ENCODE data around the gene DIRAS1.

Gene DIRAS1

GRCh38 chr19:2720777-2721569 lies at the start of gene DIRAS1:
TSS of gene DIRAS1 (minus strand) at chr19:2721372. CDS start at chr19:2717806, 3,566 bp downstream.
- DNase-seq = no peak

DNA sequence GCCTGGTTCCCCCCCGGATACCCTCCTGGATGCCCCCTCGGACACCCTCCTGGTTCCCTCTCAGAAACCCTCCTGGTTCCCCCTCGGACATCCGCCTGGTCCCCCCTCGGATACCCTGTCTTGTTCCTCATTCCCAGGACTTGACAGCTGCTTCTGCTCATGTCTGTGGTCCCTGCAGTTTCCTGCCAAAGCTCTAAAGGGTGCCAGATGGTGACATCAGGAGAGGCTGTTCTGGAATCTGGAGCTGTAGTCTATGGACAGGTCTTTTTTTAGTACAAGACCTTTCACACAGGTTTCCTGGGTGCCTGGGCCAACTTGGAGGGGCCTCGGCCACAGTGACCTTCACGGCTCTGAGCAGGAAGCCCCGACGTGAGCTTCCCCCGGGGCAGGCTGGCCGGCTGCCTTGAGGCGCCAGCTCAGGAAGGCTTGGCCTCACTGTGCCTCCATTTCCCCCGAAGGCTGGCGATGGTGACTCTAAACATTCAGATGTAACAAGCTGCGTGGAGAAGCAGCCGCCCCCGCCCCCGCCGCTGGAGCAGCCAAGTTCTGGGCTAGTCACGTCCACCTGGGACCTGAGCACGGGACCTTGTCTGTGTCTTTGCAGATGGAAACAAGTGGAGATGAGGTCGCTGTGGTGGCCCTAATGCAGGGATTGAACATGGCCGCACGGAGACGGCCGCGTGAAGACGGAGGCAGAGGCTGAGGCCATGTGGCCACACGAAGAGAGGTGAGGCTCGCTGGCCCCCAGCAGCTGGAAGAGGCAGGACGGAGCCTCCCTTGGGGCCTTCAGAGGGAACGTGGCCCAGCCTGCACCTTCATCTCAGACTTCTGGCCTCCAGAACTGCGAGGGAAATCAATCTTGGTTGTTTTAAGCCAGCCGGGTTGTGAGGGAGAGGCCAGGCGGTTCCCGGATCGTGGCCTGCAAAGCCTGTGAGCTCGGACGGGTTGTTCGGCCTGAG lies 49.2 kb upstream of the DIRAS1 start:
- DNase-seq = no peak

GRCh38 chr19:2769218-2769617 lies 48.0 kb upstream of the DIRAS1 start:
- no peak for DNase-seq

DNA sequence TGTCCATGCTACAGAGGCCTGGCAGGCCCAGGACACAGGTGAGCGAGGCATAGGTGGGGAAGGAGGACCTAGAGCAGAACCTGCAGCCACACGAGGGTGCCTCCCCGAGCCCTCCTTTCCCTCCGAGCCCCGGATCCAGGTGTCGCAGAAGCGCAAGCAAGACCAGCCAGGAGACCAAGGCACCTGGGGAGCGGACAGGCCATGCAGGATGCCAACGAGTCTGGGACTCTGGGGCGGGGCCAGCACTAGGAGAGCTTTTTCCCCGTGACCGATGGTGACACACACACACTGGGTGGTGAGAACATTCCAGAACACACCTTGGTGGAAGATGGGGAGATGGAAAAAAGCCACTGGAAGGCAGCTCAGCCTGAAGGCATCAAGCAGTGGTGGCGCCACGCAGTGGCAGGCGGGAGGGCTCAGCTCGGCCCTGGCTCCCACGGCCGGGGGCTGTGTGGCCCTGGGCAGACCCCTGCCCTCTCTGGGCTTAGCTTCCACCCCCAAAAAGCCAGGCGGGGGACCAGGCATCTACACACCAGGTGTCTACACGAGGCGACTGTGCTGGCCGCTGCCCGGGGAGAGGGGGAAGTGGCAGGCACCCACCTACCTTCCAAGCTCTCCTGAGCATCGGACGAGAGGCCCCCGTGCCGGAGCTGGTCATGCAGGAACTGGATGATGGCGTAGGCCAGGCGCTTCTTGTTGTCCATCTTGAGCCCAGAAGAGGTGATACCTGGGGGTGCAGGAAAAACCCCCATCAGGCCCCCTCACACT lies 47.4 kb upstream of the DIRAS1 start:
- DNase-seq = no peak

DNA sequence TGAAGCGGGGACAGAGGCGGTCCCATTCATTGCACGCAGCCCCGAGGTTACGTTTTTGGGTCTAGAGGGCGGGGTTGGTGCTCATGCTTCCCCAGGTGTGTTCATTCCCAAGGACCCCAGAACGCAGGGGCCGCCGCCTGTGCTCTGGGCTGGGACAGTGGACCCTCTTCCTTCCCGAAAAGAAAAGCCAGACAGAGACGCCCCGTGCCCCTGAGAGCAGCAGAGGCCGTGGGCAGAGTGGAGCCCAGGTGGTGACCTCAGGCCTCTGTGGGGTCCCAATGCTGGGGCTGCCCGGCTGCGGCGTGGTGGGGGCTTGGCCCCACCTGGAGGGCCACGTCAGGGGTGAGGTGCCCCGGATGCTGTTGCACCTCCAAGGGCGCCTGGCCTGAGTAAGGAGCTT lies 46.5 kb upstream of the DIRAS1 start:
- DNase-seq = no peak

DNA sequence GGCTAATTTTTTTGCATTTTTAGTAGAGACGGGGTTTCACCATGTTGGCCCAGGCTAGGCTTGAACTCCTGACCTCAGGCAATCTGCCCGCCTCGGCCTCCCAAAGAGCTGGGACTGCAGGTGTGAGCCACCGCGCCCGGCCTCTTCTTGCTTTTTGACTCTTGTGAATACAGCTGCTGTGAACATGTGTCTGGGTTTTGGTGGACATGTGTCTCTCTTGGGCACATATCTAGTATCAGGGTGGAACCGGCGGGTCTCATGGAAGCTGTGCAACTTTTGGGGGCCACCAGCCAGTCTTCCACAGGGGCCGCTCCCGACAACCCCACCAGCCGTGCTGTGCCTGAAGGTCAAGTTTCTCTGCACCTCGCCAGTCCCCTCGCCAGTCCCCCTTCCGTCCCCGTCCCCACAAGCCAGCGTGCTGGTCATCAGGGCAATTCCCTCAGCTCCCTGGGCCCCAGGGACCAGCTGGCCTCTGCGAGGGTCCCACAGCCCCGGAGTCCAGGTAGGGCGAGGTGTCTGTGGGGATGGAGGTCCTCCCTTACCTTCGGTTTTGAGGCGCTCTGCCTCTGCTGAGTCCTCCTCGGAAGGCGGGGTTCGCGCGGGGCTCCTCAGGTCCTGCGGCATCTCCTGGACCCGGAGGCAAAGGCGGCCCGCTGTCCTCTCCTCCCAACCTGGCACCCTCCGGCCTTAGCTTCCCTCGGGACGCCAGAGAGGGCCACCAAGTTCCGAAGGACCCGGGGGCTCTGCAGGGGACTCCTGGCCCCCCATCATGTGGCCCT lies 45.6 kb upstream of the DIRAS1 start:
- DNase-seq = no peak

- DNase-seq = no peak
Observed at GRCh38 chr19:2765376-2765775, 44.2 kb upstream of the DIRAS1 start.

- DNase-seq = no peak
Observed at GRCh38 chr19:2764945-2765344, 43.8 kb upstream of the DIRAS1 start.

- no peak for DNase-seq
Observed at GRCh38 chr19:2763687-2764086, 42.5 kb upstream of the DIRAS1 start.

DNA sequence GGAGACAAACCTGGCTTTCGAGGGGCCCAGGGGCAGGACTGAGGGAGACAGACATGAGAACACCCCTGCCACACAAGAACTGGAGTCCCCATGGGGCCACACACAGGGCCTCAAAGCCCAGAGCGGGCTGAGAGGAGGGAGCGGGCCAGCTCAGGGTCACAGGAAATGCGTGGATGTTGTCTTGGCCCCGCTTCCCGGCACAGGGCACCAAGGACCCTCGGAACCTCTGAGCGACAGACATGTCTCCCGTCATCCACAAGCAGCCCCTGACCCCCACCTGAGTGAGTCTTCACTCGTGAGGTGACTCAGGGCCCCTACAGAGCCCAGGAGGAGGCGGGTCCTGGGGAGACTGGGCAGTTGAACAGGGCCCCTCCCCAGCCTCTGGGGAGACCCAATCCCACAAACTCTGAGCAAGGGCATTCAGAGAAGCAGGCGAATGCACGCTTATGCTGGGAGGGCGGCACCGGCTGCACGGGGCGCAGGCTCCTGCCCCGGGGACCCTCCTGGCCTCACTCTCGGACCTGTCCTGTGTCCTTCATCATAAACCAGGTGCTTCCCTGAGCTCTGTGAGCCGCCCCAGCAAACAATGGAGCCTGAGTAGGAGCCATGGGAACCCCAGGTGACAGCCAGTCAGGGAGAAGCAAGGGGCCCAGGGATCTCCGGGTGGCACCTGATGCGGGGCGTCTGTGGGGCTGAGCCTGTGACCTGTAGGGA lies 41.8 kb upstream of the DIRAS1 start:
- no peak for DNase-seq

- DNase-seq = no peak
Observed at GRCh38 chr19:2761876-2762782, 41.0 kb upstream of the DIRAS1 start.

DNA sequence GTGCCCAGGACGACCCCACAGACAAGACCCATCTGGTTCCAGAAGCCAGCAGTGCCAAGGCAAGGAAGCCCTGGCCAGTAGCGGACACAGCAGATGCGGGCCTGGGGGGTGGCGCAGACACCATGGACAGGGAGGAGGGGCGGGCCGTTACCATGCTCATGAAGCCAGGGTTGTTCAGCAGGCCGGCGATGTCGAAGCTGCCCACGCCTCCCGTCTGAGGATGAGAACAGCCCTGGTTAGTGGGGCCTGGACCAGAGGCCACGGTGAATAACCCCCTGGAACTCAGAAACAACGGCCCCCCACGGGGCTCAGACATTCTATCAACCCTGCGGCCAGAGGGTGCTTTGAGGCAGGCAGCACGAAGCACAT lies 40.1 kb upstream of the DIRAS1 start:
- no peak for DNase-seq

DNA sequence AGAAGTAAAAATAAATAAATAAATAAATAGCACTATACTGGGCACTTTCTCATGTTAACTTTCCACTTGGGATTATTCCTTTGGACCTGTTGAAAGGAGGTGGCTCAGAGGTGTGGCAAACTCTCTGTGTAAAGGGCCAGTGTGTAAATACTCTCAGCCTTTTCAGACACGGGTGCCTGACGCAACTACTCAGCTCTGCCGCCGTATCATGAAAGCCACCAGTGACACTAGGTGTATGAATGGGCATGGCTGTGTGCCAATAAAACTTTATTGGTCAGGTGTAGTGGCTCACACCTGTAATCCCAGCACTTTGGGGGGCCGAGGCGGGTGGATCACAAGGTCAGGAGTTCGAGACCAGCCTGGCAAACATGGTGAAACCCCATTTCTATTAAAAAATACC lies 38.8 kb upstream of the DIRAS1 start:
- DNase-seq = no peak

GRCh38 chr19:2759362-2759761 lies 38.2 kb upstream of the DIRAS1 start:
- no peak for DNase-seq

- no peak for DNase-seq
Observed at GRCh38 chr19:2758601-2759313, 37.6 kb upstream of the DIRAS1 start.

GRCh38 chr19:2756921-2757881 lies 36.0 kb upstream of the DIRAS1 start:
- no peak for DNase-seq

- DNase-seq = no peak
Observed at GRCh38 chr19:2756477-2756876, 35.3 kb upstream of the DIRAS1 start.

DNA sequence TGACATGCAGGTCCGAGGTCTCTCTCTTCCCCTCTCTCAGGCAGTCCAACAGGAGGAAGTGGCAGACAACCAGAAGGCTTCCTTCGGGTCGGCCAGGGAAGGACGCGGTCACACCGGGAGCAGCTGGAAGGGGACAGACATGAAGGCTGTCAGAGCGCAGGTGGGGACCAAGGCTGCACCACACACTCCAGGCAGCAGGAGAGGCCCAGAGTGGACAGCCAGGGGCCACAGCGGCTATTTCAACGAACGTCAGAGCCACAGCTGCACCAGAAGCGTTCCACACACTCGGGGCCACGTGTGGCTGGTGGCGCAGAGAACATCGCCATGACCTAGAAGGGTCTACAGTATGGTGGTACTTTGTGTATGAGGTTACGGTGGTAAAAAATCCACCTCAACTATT lies 34.6 kb upstream of the DIRAS1 start:
- no peak for DNase-seq

DNA sequence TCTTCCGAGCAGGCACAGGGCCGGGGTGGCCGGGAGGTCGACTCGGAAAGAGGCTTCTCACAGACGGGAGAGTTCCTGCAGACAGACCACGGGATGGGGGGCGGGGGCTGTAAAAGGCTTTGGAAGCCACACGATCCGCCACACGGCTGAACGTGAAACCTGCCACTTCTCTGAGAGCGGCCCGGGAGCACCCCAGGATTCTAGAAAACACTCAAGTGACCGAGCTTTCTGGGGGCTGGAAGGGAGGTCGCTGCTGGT lies 34.2 kb upstream of the DIRAS1 start:
- no peak for DNase-seq

Measured in CD4-positive, alpha-beta T cell treated with Interferon alpha-2 for 1 hour (primary cell).